ENCODE data around the gene IDH3A.
"Not testable (repeated sequence)": the region's sequence is repeated elsewhere in the genome, so short reads cannot be mapped to it uniquely, and the experiment has no call there.

Gene IDH3A

DNA sequence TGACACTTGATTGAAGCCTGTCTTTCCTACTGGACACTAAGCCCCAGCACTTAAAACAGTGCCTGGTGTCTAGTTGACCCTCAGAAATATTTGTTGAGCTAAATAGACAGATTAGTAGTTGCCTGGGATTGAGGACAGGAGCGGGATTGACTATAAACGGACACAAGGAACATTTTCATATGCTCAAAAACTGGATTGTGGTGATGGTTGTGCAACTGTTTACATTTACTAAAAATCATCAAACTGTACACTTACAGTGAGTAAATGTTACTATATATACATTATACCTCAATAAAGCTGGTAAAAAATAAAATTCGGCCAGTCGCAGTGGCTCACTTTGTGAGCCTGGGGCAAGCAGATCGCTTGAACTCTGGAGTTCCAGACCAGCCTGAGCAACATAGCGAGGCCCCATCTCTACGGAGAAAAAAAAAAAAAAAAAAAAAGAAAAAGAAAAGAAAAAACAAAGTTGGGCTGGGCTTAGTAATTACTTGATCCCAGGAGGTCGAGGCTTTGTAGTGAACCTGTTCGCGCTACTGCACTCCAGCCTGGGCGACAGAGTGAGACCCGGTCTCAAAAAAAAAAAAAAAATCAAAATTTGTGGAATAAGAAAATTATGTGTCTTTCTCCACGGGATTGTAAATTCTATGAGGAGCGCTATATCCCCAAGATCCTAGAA lies 632 bp upstream of the IDH3A start:
- H3K4me1 Mint-ChIP-seq, result peaks cover 38% of the 10 kb centered on the region
- peak overlapping the region; percentile 93 for H3K27ac Mint-ChIP-seq
- peak overlapping the region; percentile 90 for H3K4me3 Mint-ChIP-seq
- peaks cover 9% of the 10 kb centered on the region for H3K36me3 Mint-ChIP-seq
- H3K27me3 Mint-ChIP-seq, result no peaks in the 10 kb centered on the region
- H3K9me3 Mint-ChIP-seq, result no peaks in the 10 kb centered on the region
- ATAC-seq, result peak; percentile 5

DNA sequence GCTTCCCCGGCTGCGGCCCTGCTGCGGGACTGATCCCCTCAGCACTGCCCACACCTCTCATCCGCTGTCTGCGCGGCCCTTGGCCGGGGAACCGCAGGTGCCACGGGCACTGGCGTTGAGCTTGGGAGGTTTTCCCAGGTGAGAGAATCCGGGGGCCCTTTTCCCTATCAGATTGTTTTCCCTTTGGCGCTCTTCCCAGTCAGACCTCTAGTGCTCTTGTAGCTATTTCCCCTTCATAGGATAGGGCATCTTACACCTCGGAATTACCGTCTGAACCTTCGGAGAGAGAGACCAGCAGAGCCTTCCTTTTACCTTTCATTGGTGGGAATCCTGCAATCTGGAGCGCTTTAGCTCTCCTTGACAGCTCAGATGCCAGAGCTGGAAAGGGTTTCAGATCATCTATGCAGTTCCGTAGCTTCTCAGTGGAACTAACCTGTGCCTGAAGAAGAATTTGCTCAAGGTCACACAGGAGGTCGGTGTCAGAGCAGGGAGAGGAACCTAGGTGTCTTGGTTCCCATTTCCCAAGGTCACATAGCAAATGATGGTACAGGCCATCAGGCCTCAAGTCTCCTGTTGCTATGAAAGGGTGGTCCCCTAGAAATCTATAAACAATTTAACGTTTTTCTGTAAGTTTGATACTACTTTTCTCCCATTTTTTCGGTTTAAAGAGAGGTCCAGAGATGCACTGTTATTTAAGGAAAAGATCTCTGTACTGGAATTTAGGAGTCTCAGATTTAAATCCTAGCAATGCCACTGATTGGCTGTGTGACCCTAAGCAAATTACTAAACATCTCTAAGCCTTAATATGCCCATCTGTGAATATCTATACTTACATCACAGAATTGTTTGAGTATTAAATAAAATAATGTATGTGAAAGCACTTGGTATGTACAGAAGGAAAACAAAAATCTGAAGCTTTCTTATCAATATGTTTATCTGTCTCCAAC lies 916 bp downstream of the IDH3A start:
- Mint-ChIP-seq H3K4me3 (peak overlapping the region; percentile 90), H3K9me3 (no peaks in the 10 kb centered on the region), H3K27me3 (no peaks in the 10 kb centered on the region), H3K36me3 (peaks cover 9% of the 10 kb centered on the region), H3K4me1 (peaks cover 38% of the 10 kb centered on the region), H3K27ac (peak overlapping the region; percentile 93)
- ATAC-seq, result no peak

DNA sequence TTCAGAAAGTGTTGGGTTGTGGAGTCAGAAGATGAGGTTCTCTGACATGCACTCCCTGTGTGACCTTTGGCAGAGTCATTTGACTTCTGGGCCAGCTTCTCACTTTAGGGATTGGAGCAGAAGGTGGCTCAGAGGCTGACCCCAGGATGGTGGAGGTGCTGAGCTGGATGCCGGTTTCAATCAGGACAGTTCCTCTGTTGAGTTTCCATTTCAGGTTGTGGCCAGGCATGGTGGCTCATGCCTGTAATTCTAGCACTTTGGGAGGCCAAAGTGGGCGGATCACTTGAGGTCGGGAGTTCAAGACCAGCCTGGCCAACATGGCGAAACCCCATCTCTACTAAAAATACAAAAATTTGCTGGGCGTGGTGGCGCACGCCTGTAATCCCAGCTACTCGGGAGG lies 1.9 kb downstream of the IDH3A start:
- Mint-ChIP-seq H3K27ac (peak overlapping the region; percentile 93), H3K4me3 (peak overlapping the region; percentile 21), H3K4me1 (peaks cover 38% of the 10 kb centered on the region)
- not testable (repeated sequence) for ATAC-seq, H3K36me3 Mint-ChIP-seq, H3K27me3 Mint-ChIP-seq, H3K9me3 Mint-ChIP-seq

DNA sequence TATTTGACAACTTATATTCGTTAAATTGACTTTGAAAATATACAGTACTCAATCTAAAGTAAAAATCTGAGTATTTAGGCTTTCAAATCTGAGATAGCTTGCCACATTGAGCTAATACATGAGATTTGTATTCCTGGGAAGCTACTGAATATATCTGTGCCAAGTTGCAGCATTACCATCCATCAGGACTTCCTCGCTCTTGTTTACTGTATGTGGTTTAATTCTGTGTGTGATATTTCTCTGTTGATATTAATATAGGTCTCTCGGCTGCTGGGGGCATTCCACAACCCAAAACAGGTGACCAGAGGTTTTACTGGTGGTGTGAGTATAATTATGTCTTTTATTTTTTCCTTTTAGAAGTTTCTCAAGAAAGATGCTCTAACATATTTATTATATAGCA lies 5.8 kb downstream of the IDH3A start:
- Mint-ChIP-seq H3K27ac (no peak overlapping the region), H3K9me3 (no peaks in the 10 kb centered on the region), H3K4me1 (peaks cover 27% of the 10 kb centered on the region), H3K36me3 (peaks cover 20% of the 10 kb centered on the region), H3K4me3 (no peak overlapping the region), H3K27me3 (no peaks in the 10 kb centered on the region)
- no peak for ATAC-seq

DNA sequence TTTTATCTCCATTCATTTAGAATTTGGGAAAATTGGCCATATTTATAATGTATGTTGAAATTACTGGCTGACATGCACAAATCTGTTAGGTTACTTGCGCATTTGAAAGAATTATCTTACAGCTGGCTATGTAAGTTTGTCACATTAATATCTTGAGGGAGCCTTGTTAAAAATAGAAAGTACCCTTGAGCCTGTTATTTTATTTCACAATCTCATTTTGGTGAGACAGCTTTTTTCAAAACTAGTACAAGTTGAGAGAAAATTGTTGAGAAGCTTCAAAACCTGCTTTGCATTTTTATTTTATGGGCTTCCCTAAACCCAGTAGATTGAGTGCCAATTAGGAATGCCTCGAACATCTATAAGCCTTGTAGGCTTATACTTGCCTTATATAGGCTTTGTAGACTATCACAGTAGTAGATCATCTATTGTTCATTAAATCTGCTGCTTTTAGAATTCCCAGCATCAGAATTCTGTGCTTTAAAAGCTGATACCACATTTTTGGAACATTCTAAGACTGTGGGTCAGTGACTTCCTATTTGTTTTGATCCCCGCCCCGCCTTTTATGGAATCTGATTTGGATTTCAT lies 6.3 kb downstream of the IDH3A start:
- Mint-ChIP-seq H3K36me3 (peaks cover 20% of the 10 kb centered on the region), H3K9me3 (no peaks in the 10 kb centered on the region), H3K4me1 (peaks cover 22% of the 10 kb centered on the region), H3K4me3 (no peak overlapping the region), H3K27ac (no peak overlapping the region), H3K27me3 (no peaks in the 10 kb centered on the region)
- ATAC-seq, result no peak

DNA sequence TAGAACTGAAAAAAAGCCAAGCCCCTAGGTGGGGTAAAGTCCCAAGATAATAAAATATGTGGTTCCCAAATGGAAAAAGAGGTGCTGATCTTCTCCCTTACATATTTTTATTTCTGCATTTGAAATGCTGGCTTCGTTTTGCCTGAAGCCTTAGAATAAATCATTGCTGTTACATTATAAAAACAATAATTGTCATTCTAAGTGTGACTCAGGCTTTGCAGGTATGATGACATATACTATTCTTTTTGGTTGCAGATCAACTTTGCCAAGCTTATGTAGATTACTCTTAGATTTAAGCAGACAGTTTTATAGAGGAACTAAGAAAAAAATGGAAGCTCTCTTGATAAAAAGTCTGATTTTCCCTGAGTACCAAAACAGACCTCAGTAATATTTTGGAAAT lies 7.5 kb downstream of the IDH3A start:
- H3K4me1 Mint-ChIP-seq, result peaks cover 11% of the 10 kb centered on the region
- H3K9me3 Mint-ChIP-seq, result no peaks in the 10 kb centered on the region
- no peak for ATAC-seq
- H3K36me3 Mint-ChIP-seq, result peaks cover 20% of the 10 kb centered on the region
- H3K27me3 Mint-ChIP-seq, result no peaks in the 10 kb centered on the region
- no peak overlapping the region for H3K27ac Mint-ChIP-seq
- H3K4me3 Mint-ChIP-seq, result no peak overlapping the region

DNA sequence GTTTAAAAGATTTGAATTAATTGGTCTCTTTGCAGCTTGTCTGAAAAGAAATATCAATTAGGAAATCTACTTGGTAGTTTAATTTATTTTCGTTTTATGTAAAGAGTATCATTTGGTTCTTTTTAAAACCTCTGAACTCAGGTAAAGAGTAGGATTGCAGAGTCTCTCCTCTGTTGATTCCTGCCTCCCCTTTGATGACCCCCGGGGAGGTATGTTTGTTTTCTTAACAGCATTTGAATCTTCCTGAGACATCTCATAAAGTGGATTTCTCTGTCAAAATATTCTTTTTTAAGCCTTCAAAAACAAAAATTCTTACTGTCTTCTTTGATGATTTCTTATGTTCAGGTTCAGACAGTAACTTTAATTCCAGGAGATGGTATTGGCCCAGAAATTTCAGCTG lies 8.0 kb downstream of the IDH3A start:
- Mint-ChIP-seq H3K4me3 (no peak overlapping the region), H3K4me1 (peaks cover 11% of the 10 kb centered on the region), H3K36me3 (peaks cover 26% of the 10 kb centered on the region), H3K27me3 (no peaks in the 10 kb centered on the region), H3K9me3 (no peaks in the 10 kb centered on the region), H3K27ac (no peak overlapping the region)
- no peak for ATAC-seq

DNA sequence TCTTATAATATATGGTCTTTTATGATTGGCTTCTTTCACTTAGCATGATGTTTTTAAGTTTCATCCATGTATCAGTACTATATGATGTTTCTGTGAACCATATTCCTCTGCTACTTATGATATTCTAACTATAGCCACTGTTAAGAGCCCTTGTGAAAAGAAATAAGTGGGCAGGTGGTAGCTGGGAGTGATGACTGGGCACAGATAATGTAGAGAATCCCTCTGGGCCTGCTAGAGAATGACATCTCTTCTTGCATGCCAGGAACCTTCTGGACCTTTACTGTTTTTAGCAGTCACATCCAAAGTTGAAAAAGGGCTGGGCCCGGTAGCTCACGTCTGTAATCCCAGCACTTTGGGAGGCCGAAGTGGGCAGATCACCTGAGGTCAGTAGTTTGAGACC lies 10.2 kb downstream of the IDH3A start:
- Mint-ChIP-seq H3K27ac (no peak overlapping the region), H3K27me3 (no peaks in the 10 kb centered on the region), H3K4me1 (no peaks in the 10 kb centered on the region), H3K36me3 (peaks cover 40% of the 10 kb centered on the region), H3K9me3 (no peaks in the 10 kb centered on the region), H3K4me3 (no peak overlapping the region)
- ATAC-seq, result no peak

DNA sequence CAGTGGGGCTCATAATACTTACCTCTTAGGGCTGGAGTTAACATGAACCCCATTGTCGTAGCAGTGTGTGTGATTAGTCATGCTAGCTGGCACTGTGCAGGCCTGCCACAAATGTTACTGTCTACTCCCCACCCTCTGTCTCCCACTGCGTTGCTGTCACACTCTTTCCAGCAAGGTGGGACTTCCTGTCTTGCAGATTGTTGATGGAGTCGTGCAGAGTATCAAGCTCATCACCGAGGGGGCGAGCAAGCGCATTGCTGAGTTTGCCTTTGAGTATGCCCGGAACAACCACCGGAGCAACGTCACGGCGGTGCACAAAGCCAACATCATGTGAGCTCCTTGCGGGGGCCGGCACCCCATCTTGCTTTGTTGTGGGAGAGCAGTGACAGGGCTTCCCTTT lies 12.9 kb downstream of the IDH3A start:
- no peak for ATAC-seq
- no peaks in the 10 kb centered on the region for H3K4me1 Mint-ChIP-seq
- H3K27me3 Mint-ChIP-seq, result no peaks in the 10 kb centered on the region
- H3K36me3 Mint-ChIP-seq, result peaks cover 57% of the 10 kb centered on the region
- no peak overlapping the region for H3K4me3 Mint-ChIP-seq
- H3K9me3 Mint-ChIP-seq, result no peaks in the 10 kb centered on the region
- H3K27ac Mint-ChIP-seq, result peak overlapping the region; percentile 27

DNA sequence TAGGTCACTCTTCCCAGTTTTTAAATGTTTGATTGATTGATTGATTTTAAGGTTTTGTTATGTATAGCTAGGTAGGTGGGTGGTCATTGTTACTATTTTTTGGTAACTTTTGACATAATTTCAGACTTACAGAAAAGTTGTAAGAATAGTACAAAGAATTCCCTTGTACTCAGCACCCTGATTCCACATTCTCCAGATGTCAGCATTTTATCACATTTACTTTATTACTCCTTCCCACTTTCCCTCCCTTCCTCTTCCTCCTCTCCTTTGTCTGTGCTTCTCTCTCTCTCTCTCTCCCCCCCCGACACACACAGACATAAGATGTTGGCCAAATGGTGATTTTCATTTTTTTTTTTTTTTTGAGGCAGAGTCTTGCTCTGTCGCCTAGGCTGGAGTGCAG lies 14.8 kb downstream of the IDH3A start:
- Mint-ChIP-seq H3K27me3 (no peaks in the 10 kb centered on the region), H3K36me3 (peaks cover 51% of the 10 kb centered on the region), H3K4me3 (no peak overlapping the region), H3K9me3 (no peaks in the 10 kb centered on the region), H3K27ac (no peak overlapping the region), H3K4me1 (peaks cover 17% of the 10 kb centered on the region)
- ATAC-seq, result no peak

DNA sequence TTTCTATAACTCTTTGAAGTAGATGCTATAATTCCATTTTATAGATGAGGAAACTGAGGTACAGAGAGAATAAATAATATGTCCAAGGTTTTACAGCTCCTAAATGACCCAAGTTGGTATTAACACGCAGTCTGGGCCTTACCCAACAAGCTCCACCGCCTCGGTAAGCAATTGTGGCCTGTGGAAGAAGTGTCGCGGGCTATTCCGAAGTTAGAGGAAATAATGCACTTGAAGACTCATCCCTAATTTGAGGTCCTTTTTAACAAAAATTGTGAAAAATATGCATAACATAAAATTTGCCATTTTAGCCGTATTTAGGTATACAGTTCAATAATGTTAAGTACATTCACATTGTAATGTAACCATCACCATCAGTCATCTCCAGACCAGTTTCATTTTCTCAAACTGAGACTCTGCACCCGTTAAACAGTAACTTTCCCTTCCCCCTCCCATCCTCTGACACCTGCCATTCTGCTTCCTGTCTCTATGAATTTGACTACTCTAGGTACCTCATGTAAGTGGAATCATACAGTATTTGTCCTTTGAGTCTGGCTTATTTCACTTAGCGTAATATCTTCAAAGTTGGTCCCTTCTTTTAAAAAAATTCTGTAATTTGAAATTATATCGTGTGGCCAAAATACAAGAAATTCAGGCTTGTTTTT lies 18.2 kb downstream of the IDH3A start:
- no peak overlapping the region for H3K4me3 Mint-ChIP-seq
- H3K4me1 Mint-ChIP-seq, result peaks cover 43% of the 10 kb centered on the region
- peak; percentile 90 for ATAC-seq

DNA sequence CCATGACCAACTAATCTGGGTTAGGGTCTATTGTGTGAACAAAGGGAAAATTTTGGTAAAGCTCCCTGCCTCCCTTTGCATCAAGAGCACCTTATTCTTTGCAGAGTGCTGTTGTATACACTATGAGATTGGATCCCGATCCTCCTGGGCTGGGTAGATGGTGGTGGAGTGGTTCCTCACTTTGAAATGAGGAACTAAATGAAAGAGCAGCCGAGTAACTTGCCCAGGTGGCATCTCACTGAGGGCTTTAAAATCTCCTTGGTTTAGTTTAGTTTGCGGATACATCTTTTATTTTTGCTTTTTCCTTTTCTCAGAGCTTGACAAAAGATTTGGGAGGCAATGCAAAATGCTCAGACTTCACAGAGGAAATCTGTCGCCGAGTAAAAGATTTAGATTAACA lies 19.4 kb downstream of the IDH3A start:
- ATAC-seq, result peak; percentile 38
- no peak overlapping the region for H3K4me3 Mint-ChIP-seq
- no peaks in the 10 kb centered on the region for H3K27me3 Mint-ChIP-seq
- H3K9me3 Mint-ChIP-seq, result no peaks in the 10 kb centered on the region
- H3K4me1 Mint-ChIP-seq, result peaks cover 47% of the 10 kb centered on the region
- peaks cover 44% of the 10 kb centered on the region for H3K36me3 Mint-ChIP-seq
- H3K27ac Mint-ChIP-seq, result peak overlapping the region; percentile 45

More for the DNA sequence above, 18.2 kb downstream of the IDH3A start:
- H3K27me3 Mint-ChIP-seq, result no peaks in the 10 kb centered on the region
- no peaks in the 10 kb centered on the region for H3K9me3 Mint-ChIP-seq
- H3K36me3 Mint-ChIP-seq, result peaks cover 48% of the 10 kb centered on the region
- H3K27ac Mint-ChIP-seq, result peak overlapping the region; percentile 45

DNA sequence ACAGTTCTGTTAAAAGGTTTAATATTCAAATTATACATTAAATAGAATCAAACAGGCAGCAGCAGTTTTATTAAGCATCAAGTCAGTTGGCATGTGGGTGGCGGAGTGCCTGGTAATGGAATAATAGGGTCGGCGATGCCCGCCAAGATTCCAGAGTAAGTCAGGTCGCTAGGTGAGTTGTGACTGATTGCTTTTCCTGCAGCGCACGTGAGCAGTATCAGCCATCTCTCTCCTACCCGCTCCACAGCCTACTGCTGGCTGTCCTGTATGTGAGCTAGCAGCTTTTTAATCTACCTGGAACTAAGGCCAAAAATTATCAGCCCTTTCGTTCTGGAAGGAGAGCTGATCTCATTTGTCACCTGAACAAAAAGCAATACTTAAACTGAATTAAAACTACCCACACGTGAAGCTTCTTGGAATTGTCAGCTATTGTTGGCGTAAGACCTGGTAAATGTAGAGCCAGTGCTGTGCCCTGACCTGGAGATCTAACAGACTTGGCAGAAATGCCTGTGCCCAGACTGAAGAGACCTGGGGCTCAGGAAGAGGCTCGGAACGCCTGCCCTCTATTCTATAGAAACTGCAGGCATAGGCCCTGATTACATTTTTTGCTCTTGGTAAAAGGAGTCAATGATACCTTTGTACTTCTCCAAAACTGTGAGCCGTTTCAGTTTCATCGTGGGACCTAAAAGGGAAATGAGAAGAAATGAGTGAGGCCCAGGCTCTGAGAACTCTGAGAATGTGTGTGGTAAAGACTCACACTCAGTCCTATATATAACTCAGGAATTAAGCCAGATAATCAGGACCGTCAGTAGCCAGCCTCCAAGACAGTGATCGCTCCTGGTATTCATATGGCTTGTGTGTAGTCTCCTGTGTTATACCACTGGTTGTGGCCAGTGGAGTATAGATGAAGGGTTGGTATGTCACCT lies 21.9 kb downstream of the IDH3A start:
- Mint-ChIP-seq H3K9me3 (no peaks in the 10 kb centered on the region), H3K27ac (peak overlapping the region; percentile 62), H3K36me3 (peaks cover 25% of the 10 kb centered on the region), H3K4me1 (peaks cover 68% of the 10 kb centered on the region), H3K4me3 (peak overlapping the region; percentile 64), H3K27me3 (no peaks in the 10 kb centered on the region)
- peak; percentile 87 for ATAC-seq

DNA sequence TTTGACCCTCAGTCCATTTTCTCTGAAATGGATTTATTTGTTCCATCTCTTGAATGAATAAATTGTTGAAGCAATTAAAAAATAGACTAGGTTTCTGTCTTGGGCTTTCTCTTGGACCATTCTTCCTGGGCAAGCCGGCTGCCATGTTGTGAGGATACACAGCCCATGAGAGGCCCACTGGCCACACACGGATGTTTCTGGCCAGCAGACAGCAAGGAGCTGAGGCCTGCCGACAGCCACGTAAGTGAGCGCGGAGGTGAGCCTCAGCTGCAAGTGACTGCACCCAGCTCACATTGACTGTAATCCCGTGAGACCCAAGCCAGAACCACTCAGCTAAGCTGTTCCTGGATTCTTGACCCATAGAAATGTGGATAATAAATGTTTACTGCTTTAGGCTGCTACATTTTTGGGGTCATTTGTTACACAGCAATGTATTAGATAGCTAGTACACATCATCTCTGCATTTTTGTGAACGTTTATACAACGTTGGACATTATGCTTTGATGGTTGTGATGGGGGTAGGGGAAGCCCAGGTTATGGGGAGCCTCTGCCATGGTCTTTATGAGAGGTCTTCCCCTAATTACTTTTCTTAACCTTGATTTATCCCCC lies 22.8 kb downstream of the IDH3A start:
- Mint-ChIP-seq H3K36me3 (peaks cover 19% of the 10 kb centered on the region), H3K4me1 (peaks cover 68% of the 10 kb centered on the region), H3K9me3 (no peaks in the 10 kb centered on the region), H3K27ac (peak overlapping the region; percentile 62), H3K4me3 (no peak overlapping the region), H3K27me3 (no peaks in the 10 kb centered on the region)
- ATAC-seq, result no peak
